Right renal pelvis (tissue), 4 donors: ENCODE measurements around the gene LMAN2. TPM values are rescaled to one million over a fixed set of nuclear protein-coding genes. Genes with fewer than 3 reads are reported as not detected.

Source experiments
- DNase-seq, 4 donors: peaks; one replicate each; pipeline ENCODE4 v3.0.0-alpha.2; 2013; ENCODE audit warnings: low read depth in 4 of 4, low spot score in 3 of 4, missing footprints in 1 of 4
- polyA plus RNA-seq, 4 donors: library from polyadenylated mRNA; unstranded; fragments of 120-200 nt; gene quantifications; one replicate each; pipeline ENCODE4 v1.2.1, GENCODE V29; 2013; ENCODE audit not compliant: insufficient read length in 4 of 4

The LMAN2 gene
- polyA plus RNA-seq, 4 donors, result 114 to 166 (median 126) TPM

GRCh38 chr5:177293819-177294581, 57.5 kb downstream of the LMAN2 start:
- no peak for DNase-seq

- no peak for DNase-seq
Observed at GRCh38 chr5:177291735-177292134, 59.7 kb downstream of the LMAN2 start.

DNA sequence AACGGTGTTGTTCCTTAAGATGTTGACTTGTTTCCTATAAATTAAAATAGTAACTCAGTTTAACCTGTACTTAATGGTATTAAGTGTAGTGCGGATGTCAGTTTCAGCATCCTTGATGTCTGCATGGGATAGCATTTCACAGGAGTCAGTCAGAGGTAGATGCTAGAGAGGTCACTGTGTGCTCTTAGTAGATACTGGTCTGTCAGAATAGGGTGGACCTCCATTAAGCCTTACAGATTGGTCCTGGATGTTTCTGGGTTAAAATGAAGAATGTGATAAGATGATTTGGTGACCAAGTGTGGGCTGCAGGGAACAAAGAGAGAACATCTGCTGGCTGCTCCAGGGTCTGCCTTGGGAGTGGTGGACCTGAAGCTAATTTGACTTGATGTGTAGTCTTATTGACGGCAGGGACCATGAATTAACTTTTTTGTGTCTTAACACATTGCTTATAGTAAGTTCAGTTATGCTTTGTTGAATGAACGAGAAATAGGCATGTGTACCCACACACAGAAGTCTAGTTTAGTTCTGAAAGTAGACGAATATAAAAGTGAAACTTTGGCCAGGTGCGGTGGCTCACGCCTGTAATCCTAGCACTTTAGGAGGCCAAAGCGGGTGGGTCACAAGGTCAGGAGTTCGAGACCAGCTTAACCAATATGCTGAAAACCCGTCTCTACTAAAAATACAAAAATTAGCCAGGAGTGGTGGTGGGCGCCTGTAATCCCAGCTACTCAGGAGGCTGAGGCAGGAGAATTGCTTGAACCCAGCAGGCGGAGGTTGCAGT, 60.5 kb downstream of the LMAN2 start:
- no peak for DNase-seq

DNA sequence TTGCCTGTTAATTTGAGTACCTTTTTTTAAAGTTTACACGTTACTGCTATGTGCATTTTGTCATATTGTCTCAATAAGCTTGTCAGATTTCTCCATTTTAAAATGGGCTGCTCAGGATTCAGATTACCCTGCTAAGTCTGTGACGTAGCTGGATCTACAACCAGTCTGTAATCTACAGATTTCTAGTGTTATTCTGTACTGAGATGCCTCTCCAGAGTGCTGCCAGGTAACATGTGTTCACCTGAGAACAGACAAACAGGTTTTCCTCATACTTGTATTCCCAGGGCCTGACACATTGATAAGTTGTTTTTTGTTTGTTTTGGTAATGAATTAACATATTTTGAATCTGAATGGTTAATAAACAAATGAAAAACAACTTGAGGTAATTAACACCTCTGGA, 63.3 kb downstream of the LMAN2 start:
- no peak for DNase-seq

Other genes with a start within 250 kb of the LMAN2 start
- gene NSD1, start 217.9 kb downstream of the LMAN2 start, polyA plus RNA-seq, result 10 to 100 TPM; 60.5 to 67.0 (median 64.6) TPM
- gene RAB24, start 47.9 kb downstream of the LMAN2 start, polyA plus RNA-seq, result 10 to 100 TPM; 24.8 to 38.2 (median 27.3) TPM
- gene PRELID1, start 47.9 kb downstream of the LMAN2 start, polyA plus RNA-seq, result 100 to 1,000 TPM; 123 to 153 (median 136) TPM
- 10 to 100 TPM; 13.7 to 23.2 (median 14.5) TPM for gene MXD3, start 39.8 kb downstream of the LMAN2 start, polyA plus RNA-seq
- 10 to 100 TPM; 11.9 to 18.7 (median 15.3) TPM for gene RGS14, start 6.3 kb upstream of the LMAN2 start, polyA plus RNA-seq
- gene SLC34A1, start 32.8 kb upstream of the LMAN2 start, polyA plus RNA-seq, result 100 to 1,000 TPM; 134 to 198 (median 174) TPM
- 1 to 10 TPM in 3 of 4 donors, under 1 TPM in 1; 0.50 to 2.2 (median 1.1) TPM for gene PFN3, start 49.0 kb upstream of the LMAN2 start, polyA plus RNA-seq
- 10 to 100 TPM in 1 of 4 donors, 1 to 10 TPM in 3; 4.6 to 11.3 (median 5.8) TPM for gene F12, start 57.9 kb upstream of the LMAN2 start, polyA plus RNA-seq
- gene GRK6, start 75.0 kb upstream of the LMAN2 start, polyA plus RNA-seq, result 10 to 100 TPM; 20.4 to 29.2 (median 23.0) TPM
- 1 to 10 TPM in 3 of 4 donors, under 1 TPM in 1; 0.83 to 3.8 (median 1.2) TPM for gene PRR7, start 95.1 kb upstream of the LMAN2 start, polyA plus RNA-seq
- 100 to 1,000 TPM; 169 to 203 (median 179) TPM for gene DBN1, start 122.0 kb upstream of the LMAN2 start, polyA plus RNA-seq
- 100 to 1,000 TPM in 2 of 4 donors, 10 to 100 TPM in 2; 82.9 to 129 (median 96.9) TPM for gene PDLIM7, start 145.9 kb upstream of the LMAN2 start, polyA plus RNA-seq
- 1 to 10 TPM; 3.6 to 6.3 (median 4.8) TPM for gene DOK3, start 158.2 kb upstream of the LMAN2 start, polyA plus RNA-seq
- gene DDX41, start 165.3 kb upstream of the LMAN2 start, polyA plus RNA-seq, result 10 to 100 TPM; 85.1 to 97.1 (median 91.8) TPM
- gene FAM193B, start 202.9 kb upstream of the LMAN2 start, polyA plus RNA-seq, result 10 to 100 TPM; 68.7 to 99.1 (median 75.3) TPM
- gene TMED9, start 240.5 kb upstream of the LMAN2 start, polyA plus RNA-seq, result 100 to 1,000 TPM; 145 to 194 (median 166) TPM
- gene B4GALT7, start 248.5 kb upstream of the LMAN2 start, polyA plus RNA-seq, result 10 to 100 TPM; 20.9 to 29.1 (median 22.1) TPM